Right atrium auricular region (tissue), 2 donors: ENCODE results near the gene RNF31. TPM values are rescaled to one million over a fixed set of nuclear protein-coding genes. Genes with fewer than 3 reads are reported as not detected.

Experiments
- DNase-seq: peaks from one replicate; pipeline ENCODE4 v3.0.0-alpha.2; 2019; ENCODE audit warnings: low spot score
- H3K27ac ChIP-seq, 2 donors: fragments of 200-600 bp; sonication (generic); 1 replicate in 1 of 2; 2 replicates in 1 of 2; pipeline ENCODE4 v1.5.1; 2016 to 2019
- H3K27me3 ChIP-seq, 2 donors: fragments of 200-600 bp; sonication (generic); one replicate each; pipeline versions ENCODE4 v1.5.1 to v1.6.0; 2017 to 2019
- H3K36me3 ChIP-seq: fragments of 200-600 bp; sonication (generic); one replicate; pipeline ENCODE4 v1.5.1; 2016
- H3K4me1 ChIP-seq, 2 donors: fragments of 200-600 bp; sonication (generic); one replicate each; pipeline versions ENCODE4 v1.5.1 to v1.6.0; 2017 to 2019
- H3K4me3 ChIP-seq, 2 donors: fragments of 200-600 bp; sonication (generic); 1 replicate in 1 of 2; 2 replicates in 1 of 2; pipeline ENCODE4 v1.5.1; 2017 to 2019; ENCODE audit warnings: mild to moderate bottlenecking in 1 of 2, moderate library complexity in 1 of 2
- H3K9me3 ChIP-seq, 2 donors: fragments of 200-600 bp; sonication (generic); one replicate each; pipeline ENCODE4 v1.5.1; 2019
- CTCF ChIP-seq, 2 donors: fragments of 200-600 bp; sonication (generic); IDR thresholded peaks; one replicate each; pipeline ENCODE4 v1.5.1; 2019; ENCODE audit warnings: antibody characterized with exemption in 2 of 2
- total RNA-seq, 2 donors: library from RNA; depleted of rRNA; stranded (reverse); fragments of >200 nt; gene quantifications; one replicate each; pipeline ENCODE4 v1.1.0, GENCODE V29; 2016

The RNF31 gene
- total RNA-seq, 2 donors from 2014 or later = 24.1 to 47.5 TPM

- H3K4me3 ChIP-seq = no peak overlapping the region
- no peak for TF ChIP-seq CTCF (IDR thresholded peaks at IDR 0.05)
- H3K27ac ChIP-seq = no peak overlapping the region
- DNase-seq = no peak
- H3K36me3 ChIP-seq = peaks cover 48% of the 10 kb centered on the region
- H3K9me3 ChIP-seq = no peaks in the 10 kb centered on the region
- H3K4me1 ChIP-seq = no peaks in the 10 kb centered on the region
- H3K27me3 ChIP-seq = no peaks in the 10 kb centered on the region
Observed at GRCh38 chr14:24123424-24124417, 23.6 kb upstream of the RNF31 start.

- Histone ChIP-seq H3K4me1 (peaks cover 0 to 16% of the 10 kb centered on the region in 2 donors), H3K9me3 (no peaks in the 10 kb centered on the region), H3K27me3 (no peaks in the 10 kb centered on the region), H3K4me3 (no peak overlapping the region), H3K36me3 (peaks cover 16% of the 10 kb centered on the region), H3K27ac (no peak overlapping the region)
- no peak for TF ChIP-seq CTCF (IDR thresholded peaks at IDR 0.05)
- no peak for DNase-seq
Observed at GRCh38 chr14:24126939-24127338, 20.4 kb upstream of the RNF31 start.

- no peak overlapping the region for H3K27ac ChIP-seq
- H3K36me3 ChIP-seq = peaks cover 9% of the 10 kb centered on the region
- peaks cover 0 to 24% of the 10 kb centered on the region in 2 donors for H3K4me1 ChIP-seq
- TF ChIP-seq CTCF (IDR thresholded peaks at IDR 0.05) = no peak
- DNase-seq = no peak
- H3K9me3 ChIP-seq = no peaks in the 10 kb centered on the region
- H3K27me3 ChIP-seq = no peaks in the 10 kb centered on the region
- H3K4me3 ChIP-seq = no peak overlapping the region
Observed at GRCh38 chr14:24127673-24128072, 19.6 kb upstream of the RNF31 start.

- DNase-seq = no peak
- Histone ChIP-seq H3K27ac (no peak overlapping the region), H3K36me3 (no peaks in the 10 kb centered on the region), H3K9me3 (no peaks in the 10 kb centered on the region), H3K4me3 (no peak overlapping the region), H3K4me1 (peaks cover 0 to 28% of the 10 kb centered on the region in 2 donors), H3K27me3 (no peaks in the 10 kb centered on the region)
- no peak for TF ChIP-seq CTCF (IDR thresholded peaks at IDR 0.05)
Observed at GRCh38 chr14:24129410-24129998, 17.8 kb upstream of the RNF31 start.

- no peaks in the 10 kb centered on the region for H3K36me3 ChIP-seq
- H3K4me1 ChIP-seq = peaks cover 0 to 31% of the 10 kb centered on the region in 2 donors
- no peak for DNase-seq
- TF ChIP-seq CTCF (IDR thresholded peaks at IDR 0.05) = no peak
- H3K27me3 ChIP-seq = no peaks in the 10 kb centered on the region
- H3K4me3 ChIP-seq = peak within 1 kb of the TSS; percentile 39
- no peaks in the 10 kb centered on the region for H3K9me3 ChIP-seq
- peak within 1 kb of the TSS; percentile 86 to 94 for H3K27ac ChIP-seq
Observed at GRCh38 chr14:24130380-24130716, 16.9 kb upstream of the RNF31 start, which contains the start of gene FITM1. Gene FITM1 (plus strand): TSS chr14:24130659. CDS start chr14:24131564, 905 bp downstream.
